Measurements from ENCODE around the gene IFT57. TPM values are rescaled to one million over a fixed set of nuclear protein-coding genes. Genes with fewer than 3 reads are reported as not detected.

The IFT57 gene
- total RNA-seq, 3 donors from 2014 or later (not counting 1 experiment from before 2014, with no cell fraction given) = 22.2 to 49.3 (median 33.5) TPM

DNA sequence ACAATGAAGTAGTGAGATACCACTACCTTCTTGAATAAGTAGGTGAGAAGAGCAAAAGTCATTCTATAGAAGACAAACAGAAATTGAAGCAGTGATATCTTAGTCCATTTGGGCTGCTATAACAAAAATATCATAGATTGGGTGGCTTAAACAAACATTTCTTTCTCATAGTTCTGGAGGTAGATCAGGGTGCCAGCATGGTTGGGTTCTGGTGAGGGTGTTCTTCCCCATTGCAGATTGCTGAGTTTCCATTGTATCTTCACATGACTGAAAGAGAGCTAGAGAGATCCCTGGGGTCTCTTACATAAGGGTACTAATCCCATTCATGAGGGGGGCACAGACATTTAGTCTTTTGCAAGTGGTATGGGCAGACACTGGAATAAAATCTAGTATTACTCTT, 32.9 kb upstream of the IFT57 start:
- no peak for ATAC-seq

DNA sequence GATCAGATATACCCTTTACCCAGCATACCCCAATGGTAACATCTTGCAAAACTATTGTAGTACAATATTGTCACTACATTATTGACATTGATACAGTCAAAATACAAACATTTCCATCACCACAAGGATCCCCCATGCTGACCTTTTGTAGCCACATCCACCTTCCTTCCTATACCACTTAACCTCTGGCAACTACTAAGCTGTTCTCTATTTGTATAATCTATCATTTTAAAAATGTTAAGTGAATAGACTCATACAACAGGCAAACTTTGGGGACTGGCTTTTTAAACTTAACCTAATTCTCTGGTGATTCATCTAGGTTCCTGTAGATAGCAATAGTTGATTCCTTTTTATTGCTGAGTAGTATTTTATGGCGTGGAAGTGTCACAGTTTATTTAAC, 29.6 kb upstream of the IFT57 start:
- Mint-ChIP-seq H3K9me3 (no peaks in the 10 kb centered on the region), H3K36me3 (no peaks in the 10 kb centered on the region), H3K4me1 (no peaks in the 10 kb centered on the region), H3K4me3 (no peak overlapping the region), H3K27ac (no peak overlapping the region), H3K27me3 (ENCODE audit: low read depth in 2 of 2) (peaks cover 0 to 6% of the 10 kb centered on the region in 2 donors)
- ATAC-seq (no peak), DNase-seq (no peak)
- Histone ChIP-seq H3K27ac (ENCODE audit: low read length) (no peak overlapping the region), H3K4me1 (ENCODE audit: control insufficient read depth, insufficient read depth, low read length) (no peaks in the 10 kb centered on the region), H3K9me3 (ENCODE audit: control insufficient read depth, insufficient read depth, low read length) (no peaks in the 10 kb centered on the region), H3K27me3 (ENCODE audit: control insufficient read depth, insufficient read depth, low read length) (no peaks in the 10 kb centered on the region), H3K4me3 (ENCODE audit: low read length) (no peak overlapping the region), H3K36me3 (ENCODE audit: control insufficient read depth, insufficient read depth, low read length) (no peaks in the 10 kb centered on the region)
- TF ChIP-seq, protein P1, sequence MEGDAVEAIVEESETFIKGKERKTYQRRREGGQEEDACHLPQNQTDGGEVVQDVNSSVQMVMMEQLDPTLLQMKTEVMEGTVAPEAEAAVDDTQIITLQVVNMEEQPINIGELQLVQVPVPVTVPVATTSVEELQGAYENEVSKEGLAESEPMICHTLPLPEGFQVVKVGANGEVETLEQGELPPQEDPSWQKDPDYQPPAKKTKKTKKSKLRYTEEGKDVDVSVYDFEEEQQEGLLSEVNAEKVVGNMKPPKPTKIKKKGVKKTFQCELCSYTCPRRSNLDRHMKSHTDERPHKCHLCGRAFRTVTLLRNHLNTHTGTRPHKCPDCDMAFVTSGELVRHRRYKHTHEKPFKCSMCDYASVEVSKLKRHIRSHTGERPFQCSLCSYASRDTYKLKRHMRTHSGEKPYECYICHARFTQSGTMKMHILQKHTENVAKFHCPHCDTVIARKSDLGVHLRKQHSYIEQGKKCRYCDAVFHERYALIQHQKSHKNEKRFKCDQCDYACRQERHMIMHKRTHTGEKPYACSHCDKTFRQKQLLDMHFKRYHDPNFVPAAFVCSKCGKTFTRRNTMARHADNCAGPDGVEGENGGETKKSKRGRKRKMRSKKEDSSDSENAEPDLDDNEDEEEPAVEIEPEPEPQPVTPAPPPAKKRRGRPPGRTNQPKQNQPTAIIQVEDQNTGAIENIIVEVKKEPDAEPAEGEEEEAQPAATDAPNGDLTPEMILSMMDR (IDR thresholded peaks at IDR 0.05) = no peak
- intact Hi-C loops (cut with micrococcal nuclease) = no loop called here
- WGBS (ENCODE audit: insufficient coverage) = no CpG with 5 or more reads among the region's 1 CpG

More for the DNA sequence above, 32.9 kb upstream of the IFT57 start:
- no peak overlapping the region for H3K4me3 ChIP-seq (ENCODE audit: low read length)
- no peaks in the 10 kb centered on the region for H3K27me3 ChIP-seq (ENCODE audit: control insufficient read depth, insufficient read depth, low read length)
- intact Hi-C loops (cut with micrococcal nuclease) = no loop called here
- H3K9me3 Mint-ChIP-seq = no peaks in the 10 kb centered on the region
- H3K4me1 ChIP-seq (ENCODE audit: control insufficient read depth, insufficient read depth, low read length) = no peaks in the 10 kb centered on the region
- no peak for DNase-seq
- no peak overlapping the region for H3K27ac ChIP-seq (ENCODE audit: low read length)
- H3K9me3 ChIP-seq (ENCODE audit: control insufficient read depth, insufficient read depth, low read length) = no peaks in the 10 kb centered on the region
- H3K4me1 Mint-ChIP-seq = no peaks in the 10 kb centered on the region
- H3K4me3 Mint-ChIP-seq = no peak overlapping the region
- H3K36me3 ChIP-seq (ENCODE audit: control insufficient read depth, insufficient read depth, low read length) = no peaks in the 10 kb centered on the region
- no peaks in the 10 kb centered on the region for H3K36me3 Mint-ChIP-seq
- peaks cover 0 to 6% of the 10 kb centered on the region in 2 donors for H3K27me3 Mint-ChIP-seq (ENCODE audit: low read depth in 2 of 2)
- H3K27ac Mint-ChIP-seq = no peak overlapping the region
- TF ChIP-seq, protein P1 (IDR thresholded peaks at IDR 0.05) = no peak

DNA sequence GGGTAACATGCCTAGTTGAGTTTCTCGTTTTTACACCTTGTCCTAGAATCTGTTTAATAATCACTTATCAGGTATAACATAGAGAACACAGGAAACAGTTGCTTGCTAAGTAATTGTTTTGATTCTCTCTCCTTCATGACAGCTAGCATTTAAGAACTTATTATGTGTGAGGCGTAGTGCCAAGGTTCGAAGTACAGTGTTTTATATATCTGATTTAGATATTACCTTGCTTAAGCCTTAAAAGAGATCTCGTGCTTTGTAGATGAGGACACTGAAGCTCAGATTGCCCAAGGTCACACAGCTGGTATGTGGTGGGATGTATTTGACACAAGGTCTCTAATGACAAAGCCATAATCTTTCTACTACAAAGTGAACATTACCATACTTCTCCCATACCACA, 29.0 kb upstream of the IFT57 start:
- 93% methylated on average over 3 of the region's 4 CpGs for WGBS (ENCODE audit: insufficient coverage)
- Histone ChIP-seq H3K9me3 (ENCODE audit: control insufficient read depth, insufficient read depth, low read length) (no peaks in the 10 kb centered on the region), H3K4me3 (ENCODE audit: low read length) (no peak overlapping the region), H3K36me3 (ENCODE audit: control insufficient read depth, insufficient read depth, low read length) (no peaks in the 10 kb centered on the region), H3K4me1 (ENCODE audit: control insufficient read depth, insufficient read depth, low read length) (no peaks in the 10 kb centered on the region), H3K27me3 (ENCODE audit: control insufficient read depth, insufficient read depth, low read length) (no peaks in the 10 kb centered on the region), H3K27ac (ENCODE audit: low read length) (no peak overlapping the region)
- TF ChIP-seq, protein P1 (IDR thresholded peaks at IDR 0.05) = no peak
- H3K27me3 Mint-ChIP-seq (ENCODE audit: low read depth in 2 of 2) = peaks cover 0 to 6% of the 10 kb centered on the region in 2 donors
- H3K9me3 Mint-ChIP-seq = no peaks in the 10 kb centered on the region
- H3K4me1 Mint-ChIP-seq = no peaks in the 10 kb centered on the region
- DNase-seq = no peak
- H3K27ac Mint-ChIP-seq = no peak overlapping the region
- no peaks in the 10 kb centered on the region for H3K36me3 Mint-ChIP-seq
- H3K4me3 Mint-ChIP-seq = no peak overlapping the region
- intact Hi-C loops (cut with micrococcal nuclease) = no loop called here
- ATAC-seq = no peak

DNA sequence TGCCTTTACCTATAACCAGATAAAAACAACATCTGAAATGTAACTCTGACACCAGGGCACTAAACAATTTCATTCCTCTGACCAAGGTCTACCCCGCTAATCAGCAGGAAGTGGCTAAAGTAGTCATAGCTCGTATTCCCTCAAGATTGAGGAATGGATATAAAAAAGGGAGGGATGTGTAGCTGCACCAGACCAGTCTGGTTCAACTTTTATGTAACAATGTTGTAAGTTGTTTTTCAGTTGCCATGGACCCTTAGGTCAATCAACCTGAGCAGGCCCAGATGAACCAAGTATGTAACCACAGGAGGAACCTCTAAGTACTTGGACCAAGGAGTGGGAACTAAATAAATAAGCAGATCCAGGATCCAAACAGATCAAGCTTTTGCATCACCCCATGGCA, 28.4 kb upstream of the IFT57 start:
- H3K36me3 Mint-ChIP-seq = no peaks in the 10 kb centered on the region
- H3K4me3 Mint-ChIP-seq = no peak overlapping the region
- H3K27ac Mint-ChIP-seq = no peak overlapping the region
- Histone ChIP-seq H3K4me3 (ENCODE audit: low read length) (no peak overlapping the region), H3K27ac (ENCODE audit: low read length) (no peak overlapping the region), H3K9me3 (ENCODE audit: control insufficient read depth, insufficient read depth, low read length) (no peaks in the 10 kb centered on the region), H3K36me3 (ENCODE audit: control insufficient read depth, insufficient read depth, low read length) (no peaks in the 10 kb centered on the region), H3K27me3 (ENCODE audit: control insufficient read depth, insufficient read depth, low read length) (no peaks in the 10 kb centered on the region), H3K4me1 (ENCODE audit: control insufficient read depth, insufficient read depth, low read length) (no peaks in the 10 kb centered on the region)
- TF ChIP-seq, protein P1 (IDR thresholded peaks at IDR 0.05) = no peak
- H3K4me1 Mint-ChIP-seq = no peaks in the 10 kb centered on the region
- no peaks in the 10 kb centered on the region for H3K9me3 Mint-ChIP-seq
- WGBS (ENCODE audit: insufficient coverage) = 83% methylated on average over 2 of the region's 2 CpGs
- peaks cover 0 to 6% of the 10 kb centered on the region in 2 donors for H3K27me3 Mint-ChIP-seq (ENCODE audit: low read depth in 2 of 2)
- DNase-seq = no peak
- no peak for ATAC-seq
- intact Hi-C loops (cut with micrococcal nuclease) = no loop called here
